ENCODE measurements around the gene UTY. TPM values are rescaled to one million over a fixed set of nuclear protein-coding genes. Genes with fewer than 3 reads are reported as not detected.

UTY gene
- total RNA-seq, 2 experiments from 2014 or later: 21.2 to 41.8 TPM

DNA sequence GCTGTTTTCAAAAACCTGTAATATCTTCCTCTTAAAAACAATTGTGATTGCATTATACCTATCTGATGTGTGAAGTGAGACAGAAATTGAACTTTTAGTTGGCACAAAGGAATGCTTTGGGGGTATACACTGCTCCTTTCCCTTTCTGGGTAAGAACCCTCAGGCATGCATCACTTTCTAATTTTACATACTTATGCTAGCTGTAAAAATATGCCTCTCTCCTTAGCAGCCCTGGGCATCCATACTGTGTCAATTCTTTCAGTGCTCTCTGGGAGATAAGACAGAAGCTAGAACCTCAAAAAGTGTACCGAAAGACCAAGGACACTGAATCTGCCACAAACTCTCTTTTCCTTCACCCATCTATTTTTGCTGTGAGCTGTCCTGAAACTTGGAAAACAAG, 246.7 kb downstream of the UTY start:
- DNase-seq: no peak
- no peak for ATAC-seq
- no peak overlapping the region for H3K27ac Mint-ChIP-seq
- peaks cover 4% of the 10 kb centered on the region for H3K9me3 Mint-ChIP-seq (ENCODE audit: low read depth)
- no peaks in the 10 kb centered on the region for H3K27me3 Mint-ChIP-seq
- H3K36me3 Mint-ChIP-seq: peaks cover 33% of the 10 kb centered on the region
- H3K4me3 Mint-ChIP-seq: no peak overlapping the region
- CTCF ChIA-PET: no interaction called here
- H3K4me1 Mint-ChIP-seq: peaks cover 1% of the 10 kb centered on the region

DNA sequence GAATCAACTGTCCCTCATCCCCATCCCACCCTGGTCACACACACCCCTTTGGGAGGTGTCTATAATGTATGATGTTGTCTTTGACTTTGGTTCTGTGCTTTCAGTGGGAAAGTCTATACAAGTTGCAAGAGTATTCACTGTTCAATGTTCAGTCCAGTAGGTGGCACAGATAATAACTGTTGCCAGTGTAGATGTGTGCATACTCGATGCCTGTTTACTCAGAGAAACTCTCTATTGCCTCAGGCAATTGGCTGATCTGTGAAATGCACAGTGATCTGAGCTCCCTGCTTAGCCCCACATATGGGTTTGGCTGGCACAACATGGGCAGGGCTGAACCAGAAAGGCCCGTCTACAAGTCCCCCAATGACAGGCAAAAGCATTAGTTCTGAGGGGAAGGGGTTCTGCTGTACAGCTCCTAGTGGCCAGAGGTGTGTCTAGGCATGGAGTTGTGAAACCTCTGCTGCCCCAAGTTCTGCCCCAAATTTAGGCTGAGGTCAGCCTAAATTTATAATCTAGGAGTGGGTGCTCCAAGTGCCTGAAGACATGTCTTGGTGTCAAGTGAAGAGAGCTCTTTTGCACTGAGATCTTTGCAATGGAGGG, 252.4 kb downstream of the UTY start:
- Mint-ChIP-seq H3K9me3 (ENCODE audit: low read depth) (peaks cover 4% of the 10 kb centered on the region), H3K4me1 (no peaks in the 10 kb centered on the region), H3K27ac (no peak overlapping the region), H3K27me3 (no peaks in the 10 kb centered on the region), H3K36me3 (no peaks in the 10 kb centered on the region), H3K4me3 (no peak overlapping the region)
- DNase-seq (no peak), ATAC-seq (no peak)
- CTCF ChIA-PET: no interaction called here

DNA sequence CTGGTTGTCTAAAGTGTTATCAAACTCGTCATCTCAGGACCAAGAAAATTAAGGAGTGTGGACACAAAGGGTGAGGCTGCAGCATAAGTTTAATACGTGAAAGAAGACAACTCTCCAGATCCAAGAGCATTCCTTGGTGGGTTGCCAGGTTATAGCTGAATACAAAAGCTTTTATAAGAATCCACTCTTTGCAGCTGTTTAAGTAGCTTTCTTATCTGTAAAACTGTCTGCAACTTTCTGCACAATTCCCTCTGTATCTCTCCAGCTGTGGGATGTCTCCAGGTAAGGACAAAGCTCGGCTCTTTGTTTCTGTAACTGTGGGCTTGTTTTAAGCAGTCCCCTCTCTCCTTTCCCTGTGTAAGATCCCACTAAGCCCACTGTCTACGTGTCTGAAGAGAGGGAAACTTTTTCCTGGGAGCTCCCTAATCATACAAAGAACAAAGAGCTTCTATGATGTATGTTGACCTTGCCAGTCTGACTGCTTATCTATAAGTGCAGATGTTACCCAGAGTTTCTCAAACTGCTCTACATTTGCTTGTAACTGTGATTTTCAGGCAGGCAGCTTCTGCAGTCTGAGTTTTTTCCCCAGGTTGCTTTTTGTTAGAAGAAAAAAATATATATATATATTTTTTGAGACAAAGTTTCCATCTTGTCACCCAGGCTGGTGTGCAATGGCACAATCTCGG, 268.7 kb downstream of the UTY start:
- Mint-ChIP-seq H3K36me3 (no peaks in the 10 kb centered on the region), H3K27me3 (no peaks in the 10 kb centered on the region), H3K27ac (no peak overlapping the region), H3K4me1 (no peaks in the 10 kb centered on the region), H3K4me3 (no peak overlapping the region), H3K9me3 (ENCODE audit: low read depth) (peaks cover 4% of the 10 kb centered on the region)
- no peak for ATAC-seq
- CTCF ChIA-PET: no interaction called here
- no peak for DNase-seq

DNA sequence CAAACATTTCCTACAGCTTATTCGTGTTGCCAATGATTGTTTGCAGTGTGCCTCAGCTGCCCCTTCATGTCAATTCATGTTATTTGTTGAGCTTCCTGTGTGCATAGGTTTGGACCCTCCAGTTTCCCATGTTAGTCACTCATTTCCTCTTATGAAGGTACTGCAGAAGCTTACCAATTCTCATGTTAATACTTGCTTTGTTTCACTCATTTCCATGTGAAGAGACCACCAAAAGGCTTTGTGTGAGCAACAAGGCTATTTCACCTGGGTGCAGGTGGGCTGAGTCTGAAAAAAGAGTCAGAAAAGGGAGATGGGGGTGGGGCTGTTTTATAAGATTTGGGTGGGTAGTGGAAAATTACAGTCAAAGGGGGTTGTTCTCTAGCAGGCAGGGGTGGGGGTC, 274.6 kb downstream of the UTY start:
- CTCF ChIA-PET: no interaction called here
- H3K27ac Mint-ChIP-seq: no peak overlapping the region
- H3K27me3 Mint-ChIP-seq: no peaks in the 10 kb centered on the region
- no peak for ATAC-seq
- DNase-seq: no peak
- H3K9me3 Mint-ChIP-seq (ENCODE audit: low read depth): no peaks in the 10 kb centered on the region
- no peaks in the 10 kb centered on the region for H3K36me3 Mint-ChIP-seq
- H3K4me1 Mint-ChIP-seq: no peaks in the 10 kb centered on the region
- no peak overlapping the region for H3K4me3 Mint-ChIP-seq

Other genes with a start within 250 kb of the UTY start
- 1 to 10 TPM; 1.3 to 1.7 TPM for gene TMSB4Y, start 223.9 kb upstream of the UTY start, total RNA-seq

Data from activated CD8-positive, alpha-beta memory T cell treated with anti-CD3 and anti-CD28 coated beads, Interleukin-2, amount 10 ng/mL, durations not matched to agents 7 days and 5 days (primary cell).